Left ventricle myocardium inferior (tissue), 1 donor: ENCODE data around the gene APCDD1L. TPM values are rescaled to one million over a fixed set of nuclear protein-coding genes. Genes with fewer than 3 reads are reported as not detected.

Experiments used
- DNase-seq: peaks from one replicate; pipeline ENCODE4 v3.0.0-alpha.2; 2020
- H3K27ac ChIP-seq: fragments of 200-600 bp; replicated peaks from 2 replicates; pipeline ENCODE4 v1.8.0; 2021
- H3K27me3 ChIP-seq: fragments of 200-600 bp; 2 replicates; pipeline ENCODE4 v1.8.0; 2021; ENCODE audit warnings: low read depth
- H3K36me3 ChIP-seq: fragments of 200-600 bp; 2 replicates; pipeline ENCODE4 v1.8.0; 2021
- H3K4me1 ChIP-seq: fragments of 200-600 bp; 2 replicates; pipeline ENCODE4 v1.8.0; 2021
- H3K4me3 ChIP-seq: fragments of 200-600 bp; 2 replicates; pipeline ENCODE4 v1.8.0; 2021; ENCODE audit warnings: mild to moderate bottlenecking, moderate library complexity
- H3K9me3 ChIP-seq: fragments of 200-600 bp; replicated peaks from 2 replicates; pipeline ENCODE4 v1.8.0; 2021
- CTCF ChIP-seq: fragments of 200-600 bp; IDR thresholded peaks from 2 replicates; pipeline ENCODE4 v1.8.0; 2021; ENCODE audit warnings: antibody characterized with exemption, mild to moderate bottlenecking, borderline replicate concordance
- intact Hi-C: fragments of 100-400 bp; cut with micrococcal nuclease; formaldehyde crosslinking; loops from one replicate; pipeline ENCODE4 v1.11.0; 2022
- total RNA-seq: library from RNA; stranded (reverse); fragmentation: NEBNext Ultra II Directional; extraction: Animal tissue kit (Norgen Biotek cat#: 25700); gene quantifications from one replicate; pipeline ENCODE4 v1.2.1, GENCODE V29; 2021
- donor health status: DM: no; HTN: yes; CAD: no; lungs with severe emphysema.

The APCDD1L gene
- total RNA-seq, 1 donor from 2014 or later, result 0.91 TPM

DNA sequence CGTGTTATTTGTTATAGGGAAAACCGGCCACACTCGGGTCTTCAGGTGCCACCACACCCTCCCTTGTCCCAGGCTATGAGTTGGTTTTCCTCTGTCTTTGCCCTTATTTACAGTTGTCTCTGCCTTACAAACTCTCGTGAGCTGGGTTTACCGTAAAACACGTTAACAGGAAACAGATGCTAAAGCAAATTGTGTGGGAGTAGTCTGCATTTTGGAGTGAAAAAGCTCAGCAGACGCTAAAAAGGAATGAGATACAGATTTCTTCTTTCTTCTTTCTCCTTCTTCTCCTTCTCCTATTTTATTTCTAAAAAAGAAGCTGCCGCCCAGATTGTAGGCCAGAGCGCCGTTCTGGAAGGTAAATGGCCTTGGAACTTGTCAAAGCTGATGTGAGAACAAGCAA, 51.9 kb downstream of the APCDD1L start:
- DNase-seq, result no peak
- intact Hi-C loops, result no loop called here
- H3K4me3 ChIP-seq, result no peak overlapping the region
- no peak overlapping the region for H3K27ac ChIP-seq
- no peak for TF ChIP-seq CTCF
- peaks cover 18% of the 10 kb centered on the region for H3K27me3 ChIP-seq
- no peaks in the 10 kb centered on the region for H3K36me3 ChIP-seq
- H3K4me1 ChIP-seq, result peaks cover 5% of the 10 kb centered on the region
- no peaks in the 10 kb centered on the region for H3K9me3 ChIP-seq

DNA sequence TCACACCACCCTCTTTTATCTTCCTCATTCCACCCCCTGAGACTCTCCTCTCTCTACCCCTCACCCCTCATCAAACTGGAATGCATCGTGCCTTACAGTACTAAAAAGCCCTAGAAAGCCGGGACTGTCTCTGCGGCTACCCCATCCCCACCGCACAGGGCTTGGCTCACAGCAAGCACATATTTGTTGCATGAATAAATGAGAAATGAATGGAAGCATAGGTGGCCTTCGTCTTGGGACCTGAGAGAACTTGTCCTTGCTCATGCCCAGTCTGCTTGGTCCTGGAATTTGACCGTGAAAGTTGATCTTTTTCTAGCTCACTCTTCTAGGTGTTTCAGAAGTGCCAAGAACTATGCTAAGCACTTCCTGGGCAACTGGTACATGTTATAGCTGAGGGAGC, 53.3 kb downstream of the APCDD1L start:
- Histone ChIP-seq H3K9me3 (no peaks in the 10 kb centered on the region), H3K4me1 (peaks cover 5% of the 10 kb centered on the region), H3K27me3 (peaks cover 11% of the 10 kb centered on the region), H3K4me3 (no peak overlapping the region), H3K36me3 (no peaks in the 10 kb centered on the region), H3K27ac (no peak overlapping the region)
- DNase-seq, result no peak
- no peak for TF ChIP-seq CTCF
- intact Hi-C loops, result no loop called here

- DNase-seq, result no peak
- Histone ChIP-seq H3K27ac (no peak overlapping the region), H3K27me3 (peaks cover 3% of the 10 kb centered on the region)
These were observed 54.1 kb downstream of the APCDD1L start for GRCh38 chr20:58461104-58461503.

DNA sequence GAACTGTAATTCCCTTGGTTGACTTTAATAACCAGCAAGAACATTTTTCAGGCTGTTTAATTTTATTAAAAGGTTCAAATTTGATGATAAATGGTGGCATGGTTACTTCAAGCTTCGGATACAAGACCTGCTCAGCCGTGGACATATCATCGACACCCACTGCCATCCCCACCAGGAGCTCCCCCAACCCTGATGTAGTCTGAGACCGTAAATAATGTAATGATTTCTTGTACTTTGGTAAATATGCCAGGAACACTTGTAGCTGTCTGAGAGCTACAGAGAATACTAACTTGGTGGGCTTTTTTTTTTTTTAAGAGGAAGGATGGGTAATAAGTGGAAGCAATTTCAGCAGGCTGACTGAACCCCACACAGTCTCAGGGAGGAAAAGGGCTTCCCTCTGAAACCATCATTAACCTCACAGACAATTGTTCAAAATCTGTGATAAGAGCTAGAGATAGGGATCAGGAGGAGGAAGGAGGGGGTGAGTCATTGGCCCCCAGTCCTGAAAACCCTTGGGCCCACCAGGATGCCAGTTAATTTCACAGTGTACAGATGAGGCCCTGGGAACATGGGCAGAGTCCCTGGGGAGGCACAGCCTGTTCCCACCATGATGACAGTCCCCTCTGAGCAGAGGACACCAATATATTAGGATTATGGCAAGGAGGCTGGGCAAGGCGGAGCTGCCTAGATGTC, 56.0 kb downstream of the APCDD1L start:
- no peak for TF ChIP-seq CTCF
- intact Hi-C loops, result loop anchor here (10.0 kb wide), 1 partner anchor 214 kb away; no protein-coding TSS in a partner anchor

More at GRCh38 chr20:58461104-58461503, 54.1 kb downstream of the APCDD1L start:
- intact Hi-C loops, result no loop called here
- H3K36me3 ChIP-seq, result no peaks in the 10 kb centered on the region
- H3K4me1 ChIP-seq, result peaks cover 5% of the 10 kb centered on the region
- H3K9me3 ChIP-seq, result no peaks in the 10 kb centered on the region
- TF ChIP-seq CTCF, result no peak
- H3K4me3 ChIP-seq, result no peak overlapping the region

DNA sequence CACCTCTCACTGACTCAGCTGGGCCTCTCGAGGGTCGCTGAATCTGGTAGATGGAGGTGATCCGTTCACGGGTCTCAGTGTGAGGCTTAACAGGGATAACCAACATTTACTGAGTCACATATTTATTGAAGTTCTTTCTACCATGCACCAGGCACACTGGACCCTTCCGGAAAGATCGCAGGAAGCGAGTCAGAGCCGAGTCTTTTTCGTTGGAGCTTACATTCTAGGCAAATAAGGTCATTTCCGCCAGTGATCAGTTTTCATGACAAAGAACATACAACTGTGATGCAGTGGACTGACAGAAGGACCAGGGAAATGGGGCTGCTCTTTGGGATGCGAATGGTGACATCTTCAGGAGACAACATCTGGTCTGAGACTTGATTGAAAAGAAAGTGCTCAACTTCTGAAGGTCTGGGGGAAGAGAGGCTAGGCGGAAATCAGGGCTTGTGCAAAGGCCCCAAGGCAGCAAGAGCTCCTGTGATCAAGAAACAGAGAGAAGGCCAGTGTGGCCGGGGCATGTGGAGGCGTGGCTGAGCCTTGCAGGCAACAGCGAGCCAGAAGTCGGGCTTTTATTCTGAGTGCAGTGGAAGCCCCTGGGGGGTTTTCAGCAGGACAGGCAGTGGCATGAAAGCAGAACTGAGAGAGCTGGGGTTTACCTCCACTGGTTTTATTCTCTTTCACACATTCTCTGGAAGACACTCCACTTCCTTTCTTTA, 56.7 kb downstream of the APCDD1L start:
- intact Hi-C loops, result loop anchor here (10.0 kb wide), 1 partner anchor 214 kb away; no protein-coding TSS in a partner anchor
- H3K4me1 ChIP-seq, result peaks cover 2% of the 10 kb centered on the region
- H3K27me3 ChIP-seq, result no peaks in the 10 kb centered on the region
- H3K9me3 ChIP-seq, result peaks cover 6% of the 10 kb centered on the region
- DNase-seq, result no peak
- H3K4me3 ChIP-seq, result no peak overlapping the region
- TF ChIP-seq CTCF, result no peak
- no peaks in the 10 kb centered on the region for H3K36me3 ChIP-seq
- no peak overlapping the region for H3K27ac ChIP-seq

More for the DNA sequence above, 56.0 kb downstream of the APCDD1L start:
- Histone ChIP-seq H3K4me3 (no peak overlapping the region), H3K36me3 (no peaks in the 10 kb centered on the region), H3K27me3 (no peaks in the 10 kb centered on the region), H3K4me1 (no peaks in the 10 kb centered on the region), H3K9me3 (peaks cover 6% of the 10 kb centered on the region), H3K27ac (no peak overlapping the region)
- DNase-seq, result no peak
